ENCODE measurements around the gene ARID5A. TPM values are rescaled to one million over a fixed set of nuclear protein-coding genes. Genes with fewer than 3 reads are reported as not detected.

The ARID5A gene
- total and polyA plus RNA-seq, 10 of the 15 experiments (the other 5 are each of a cell fraction or from before 2014, with no cell fraction given) = 0.76 to 87.1 (median 37.6) TPM

DNA sequence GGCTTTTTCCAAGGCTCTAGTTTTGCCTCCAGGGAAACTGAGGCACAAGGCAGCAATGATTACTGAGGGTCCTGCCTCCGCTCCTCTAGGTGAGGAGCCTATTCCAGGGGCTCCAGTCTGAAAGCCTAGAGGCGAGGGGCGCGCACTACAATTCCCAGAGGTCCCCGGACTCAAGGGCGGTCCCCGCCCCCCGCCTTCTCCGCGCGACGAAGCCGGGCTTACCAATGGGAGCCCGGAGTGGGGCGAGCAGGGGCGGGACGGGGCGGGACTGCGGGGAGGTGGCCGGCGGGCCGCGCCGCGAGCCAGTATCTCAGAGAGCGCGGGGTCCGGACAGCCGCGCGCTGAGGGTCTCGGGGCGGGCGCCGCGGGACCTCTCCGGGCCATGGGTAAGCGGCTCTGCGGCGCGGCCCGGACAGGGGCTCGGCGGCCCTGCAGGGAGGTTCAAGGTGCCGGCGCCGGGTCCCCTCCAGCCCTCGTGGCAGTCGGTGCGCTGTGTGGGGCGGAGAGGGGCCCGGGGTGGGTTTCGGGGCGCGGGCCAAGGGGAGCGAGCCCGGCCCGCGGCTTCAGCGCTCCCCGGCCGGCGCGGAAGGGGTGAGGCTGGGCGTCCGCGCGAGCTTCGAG is at the start of gene ARID5A (continued):
- TF ChIP-seq, protein P1, sequence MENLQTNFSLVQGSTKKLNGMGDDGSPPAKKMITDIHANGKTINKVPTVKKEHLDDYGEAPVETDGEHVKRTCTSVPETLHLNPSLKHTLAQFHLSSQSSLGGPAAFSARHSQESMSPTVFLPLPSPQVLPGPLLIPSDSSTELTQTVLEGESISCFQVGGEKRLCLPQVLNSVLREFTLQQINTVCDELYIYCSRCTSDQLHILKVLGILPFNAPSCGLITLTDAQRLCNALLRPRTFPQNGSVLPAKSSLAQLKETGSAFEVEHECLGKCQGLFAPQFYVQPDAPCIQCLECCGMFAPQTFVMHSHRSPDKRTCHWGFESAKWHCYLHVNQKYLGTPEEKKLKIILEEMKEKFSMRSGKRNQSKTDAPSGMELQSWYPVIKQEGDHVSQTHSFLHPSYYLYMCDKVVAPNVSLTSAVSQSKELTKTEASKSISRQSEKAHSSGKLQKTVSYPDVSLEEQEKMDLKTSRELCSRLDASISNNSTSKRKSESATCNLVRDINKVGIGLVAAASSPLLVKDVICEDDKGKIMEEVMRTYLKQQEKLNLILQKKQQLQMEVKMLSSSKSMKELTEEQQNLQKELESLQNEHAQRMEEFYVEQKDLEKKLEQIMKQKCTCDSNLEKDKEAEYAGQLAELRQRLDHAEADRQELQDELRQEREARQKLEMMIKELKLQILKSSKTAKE (IDR thresholded peaks at IDR 0.05; ENCODE audit: low read depth, poor library complexity, severe bottlenecking) = no peak
- peak; percentile 66 for TF ChIP-seq NKRF (conservative IDR thresholded peaks at IDR 0.05)
- TF ChIP-seq CBX5 (IDR thresholded peaks at IDR 0.05; ENCODE audit: low read depth) = no peak
- TF ChIP-seq TBL1XR1 (IDR thresholded peaks at IDR 0.05; ENCODE audit: low read depth, low read length) = no peak
- TF ChIP-seq SPI1 (IDR thresholded peaks at IDR 0.05; ENCODE audit: borderline replicate concordance, insufficient read depth, low read depth, low read length) = no peak
- peak; percentile 80 for TF ChIP-seq GATAD2B (conservative IDR thresholded peaks at IDR 0.05; ENCODE audit: low read depth)
- TF ChIP-seq CREB1 (IDR thresholded peaks at IDR 0.05; ENCODE audit: low read depth) = peak; percentile 88
- TF ChIP-seq NFYB (IDR thresholded peaks at IDR 0.05; ENCODE audit: insufficient read depth, low read depth, low read length) = peak; percentile 83; the same call in 1 of the 2 replicates
- peak; percentile 51; the same call in 1 of the 2 replicates for TF ChIP-seq YY1 (IDR thresholded peaks at IDR 0.05; ENCODE audit: low read depth, low read length)
- no peak for TF ChIP-seq FOXK2 (IDR thresholded peaks at IDR 0.05)
- no peak for TF ChIP-seq PAX5 (IDR thresholded peaks at IDR 0.05; ENCODE audit: borderline replicate concordance, low read depth, low read length)
- no peak for TF ChIP-seq TCF12 (IDR thresholded peaks at IDR 0.05; ENCODE audit: low read depth, low read length)
- TF ChIP-seq SRF (IDR thresholded peaks at IDR 0.05; ENCODE audit: low read depth in 2 of 2, low read length in 2 of 2) = 0 out of 4 replicates have a peak, but pooled peaks of 1 of the 2 experiments have one; percentile 10
- TF ChIP-seq NFYA (IDR thresholded peaks at IDR 0.05; ENCODE audit: borderline replicate concordance, low read depth, low read length) = no peak
- no peak for TF ChIP-seq SUZ12 (IDR thresholded peaks at IDR 0.05; ENCODE audit: unreplicated experiment)
- TF ChIP-seq PRDM15 (CRISPR knock-in tag; IDR thresholded peaks at IDR 0.05) = no peak
- peak; percentile 92 for TF ChIP-seq TAF1 (IDR thresholded peaks at IDR 0.05; ENCODE audit: borderline replicate concordance, low read depth, low read length)
- no peak for TF ChIP-seq FOXM1 (IDR thresholded peaks at IDR 0.05; ENCODE audit: low read depth, low read length)
- peak; percentile 75 for TF ChIP-seq LARP7 (IDR thresholded peaks at IDR 0.05)
- no peak for TF ChIP-seq BCL11A (IDR thresholded peaks at IDR 0.05; ENCODE audit: low read depth, low read length)
- no peak for TF ChIP-seq MYC (IDR thresholded peaks at IDR 0.05; ENCODE audit: insufficient read depth, insufficient read length, insufficient replicate concordance, low read length, severe bottlenecking)

Measured in GM12878 (cell line).